Retinal pigment epithelial cell (primary cell): Measurements from ENCODE around the gene NAAA.
"Not testable (repeated sequence)": the region's sequence is repeated elsewhere in the genome, so short reads cannot be mapped to it uniquely, and the experiment has no call there.

Experiments used
- DNase-seq: peaks from one replicate; pipeline ENCODE4 v3.0.0-alpha.2; 2010; ENCODE audit warnings: low read depth
- H3K4me3 ChIP-seq: 2 replicates; pipeline ENCODE4 v1.5.1; 2011; ENCODE audit warnings: mild to moderate bottlenecking, low read length, control low read depth, moderate library complexity
- CTCF ChIP-seq: conservative IDR thresholded peaks from 2 replicates; pipeline ENCODE4 v1.5.1; 2011; ENCODE audit warnings: low read depth, low read length, control low read depth, inconsistent platforms

The NAAA gene

GRCh38 chr4:75963558-75963957, 22.7 kb upstream of the NAAA start:
- no peak for TF ChIP-seq CTCF
- H3K4me3 ChIP-seq, result no peak overlapping the region
- no peak for DNase-seq

GRCh38 chr4:75962072-75962471, 21.3 kb upstream of the NAAA start:
- not testable (repeated sequence) for H3K4me3 ChIP-seq, DNase-seq

- not testable (repeated sequence) for H3K4me3 ChIP-seq, DNase-seq
Observed at GRCh38 chr4:75958546-75958945, 17.7 kb upstream of the NAAA start.

GRCh38 chr4:75954811-75955210, 14.0 kb upstream of the NAAA start:
- not testable (repeated sequence) for DNase-seq, H3K4me3 ChIP-seq

- TF ChIP-seq CTCF, result no peak
- H3K4me3 ChIP-seq, result no peak overlapping the region
- DNase-seq, result no peak
Observed at GRCh38 chr4:75953509-75953908, 12.7 kb upstream of the NAAA start.

- H3K4me3 ChIP-seq, result no peak overlapping the region
- no peak for TF ChIP-seq CTCF
- no peak for DNase-seq
Observed at GRCh38 chr4:75950213-75950815, 9.5 kb upstream of the NAAA start.

- DNase-seq, result no peak
- no peak overlapping the region for H3K4me3 ChIP-seq
- TF ChIP-seq CTCF, result no peak
Observed at GRCh38 chr4:75948822-75949444, 8.1 kb upstream of the NAAA start.

- peak; percentile 2 for DNase-seq
- H3K4me3 ChIP-seq, result peak overlapping the region; percentile 78
- no peak for TF ChIP-seq CTCF
Observed at GRCh38 chr4:75939890-75940691, 722 bp downstream of the NAAA start.
